Stimulated activated CD8-positive, alpha-beta memory T cell treated with anti-CD3 and anti-CD28 coated beads, Interleukin-4, amount 100 ng/mL, for 1 hour (primary cell): ENCODE measurements around the gene CTNNA3.

ENCODE experiments used
- DNase-seq, 2 donors: peaks; one replicate each; pipeline ENCODE4 v3.0.0-alpha.2; 2020; ENCODE audit warnings: low read depth in 2 of 2, low spot score in 1 of 2

The CTNNA3 gene

GRCh38 chr10:66180581-66181318 lies 1515.2 kb downstream of the CTNNA3 start:
- peak in 1 of 2 donors; percentile 1 for DNase-seq

- no peak for DNase-seq
These were observed 1516.0 kb downstream of the CTNNA3 start for GRCh38 chr10:66180021-66180420.

- no peak for DNase-seq
These were observed 1519.2 kb downstream of the CTNNA3 start for GRCh38 chr10:66176772-66177171.

DNA sequence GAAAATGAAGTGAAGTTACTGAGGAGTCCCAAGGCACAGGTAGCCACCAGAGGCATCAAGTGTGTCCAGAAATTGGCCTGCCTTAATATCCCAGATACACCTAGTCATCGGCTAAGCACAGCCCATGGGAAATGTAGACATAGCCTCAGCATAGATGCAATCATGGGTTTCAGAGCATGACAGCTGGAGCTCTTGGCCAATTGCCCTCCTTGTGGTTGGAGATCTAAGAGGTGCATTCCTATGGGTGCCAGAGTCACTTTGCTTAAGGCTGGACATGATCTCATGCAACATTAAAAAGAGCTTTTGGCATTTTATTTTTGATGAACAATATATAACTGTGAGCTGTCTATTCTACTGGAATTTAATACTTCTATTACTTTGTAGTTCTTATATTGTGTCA lies 1528.2 kb downstream of the CTNNA3 start:
- DNase-seq, result no peak

GRCh38 chr10:66162560-66163143 lies 1533.3 kb downstream of the CTNNA3 start:
- no peak for DNase-seq

DNA sequence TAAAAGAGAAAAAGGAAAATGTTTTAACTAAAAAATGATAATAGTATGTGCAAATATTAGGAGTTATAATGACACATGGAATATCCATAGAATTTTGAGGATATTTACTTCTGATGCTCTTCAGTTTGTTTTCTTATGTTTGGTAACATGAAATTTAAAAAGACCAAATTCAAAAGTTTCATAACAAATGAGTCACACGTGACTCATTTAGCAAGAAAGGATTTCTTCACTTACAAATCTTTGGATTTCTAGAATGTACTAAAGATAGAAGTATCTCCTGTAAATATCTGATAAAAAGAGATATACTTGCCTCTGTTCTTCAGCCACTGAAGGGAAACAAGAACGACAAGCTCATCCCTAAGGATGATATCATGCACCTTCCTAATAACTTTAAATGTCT lies 1544.6 kb downstream of the CTNNA3 start:
- no peak for DNase-seq

DNA sequence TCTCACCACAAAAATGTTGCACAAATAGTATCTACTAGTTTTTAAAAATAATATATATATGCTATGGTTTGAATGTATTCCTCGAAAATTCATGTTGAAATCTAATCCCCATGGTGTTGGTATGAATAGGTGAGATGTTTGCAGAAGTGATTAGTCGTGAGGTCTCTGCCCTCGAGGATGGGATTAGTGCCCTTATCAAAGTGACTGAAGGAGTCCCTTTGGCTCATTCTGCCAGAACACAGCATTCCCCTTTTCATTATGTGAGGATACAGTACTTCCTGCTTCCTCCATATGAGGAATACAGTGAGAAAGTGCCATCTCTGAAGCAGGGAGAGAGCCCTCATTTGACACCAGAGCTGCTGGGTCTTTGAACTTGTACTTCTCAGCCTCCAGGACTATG lies 1547.7 kb downstream of the CTNNA3 start:
- DNase-seq, result no peak

GRCh38 chr10:66144016-66144415 lies 1552.0 kb downstream of the CTNNA3 start:
- no peak for DNase-seq

GRCh38 chr10:66102756-66103155 lies 1593.2 kb downstream of the CTNNA3 start:
- no peak for DNase-seq

DNA sequence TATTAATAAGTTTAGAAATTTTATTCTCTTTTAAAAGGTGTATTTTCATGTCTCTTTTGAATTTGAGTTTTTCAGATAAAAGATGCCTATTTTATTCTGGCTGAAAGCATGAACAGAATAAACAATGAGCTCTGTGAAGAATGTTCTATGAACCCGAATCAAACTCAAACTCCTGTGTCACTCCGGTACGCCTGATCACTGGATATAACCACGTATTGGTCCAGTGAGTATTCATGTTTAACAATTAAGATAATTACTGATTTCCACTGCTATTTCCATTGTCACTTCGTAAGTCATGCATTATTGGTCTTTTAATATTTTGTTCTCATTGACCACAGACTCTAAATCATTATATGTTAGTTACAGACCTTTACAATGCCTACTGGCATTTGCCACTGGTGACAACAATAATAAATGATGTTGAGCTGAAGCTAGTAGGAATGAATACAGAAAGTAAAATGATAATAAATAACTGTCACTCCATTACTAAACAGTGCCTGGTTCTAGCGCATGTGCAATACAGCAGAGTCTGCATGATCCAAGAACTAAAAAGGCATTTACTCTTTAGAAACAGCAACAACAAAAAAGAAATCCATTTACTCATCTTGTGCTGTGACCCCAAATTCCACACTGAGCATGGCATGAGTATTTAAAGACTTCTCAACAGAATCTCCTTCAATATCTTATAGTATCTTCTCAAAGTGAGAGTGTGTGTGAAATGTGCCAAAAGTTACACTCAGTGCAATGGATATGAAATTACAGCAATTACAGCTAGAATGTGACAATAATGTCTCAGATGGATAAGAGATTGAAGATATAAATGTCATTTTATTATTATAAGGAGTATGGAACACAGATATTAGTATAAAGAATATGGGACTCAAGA lies 1597.2 kb downstream of the CTNNA3 start:
- DNase-seq, result no peak

DNA sequence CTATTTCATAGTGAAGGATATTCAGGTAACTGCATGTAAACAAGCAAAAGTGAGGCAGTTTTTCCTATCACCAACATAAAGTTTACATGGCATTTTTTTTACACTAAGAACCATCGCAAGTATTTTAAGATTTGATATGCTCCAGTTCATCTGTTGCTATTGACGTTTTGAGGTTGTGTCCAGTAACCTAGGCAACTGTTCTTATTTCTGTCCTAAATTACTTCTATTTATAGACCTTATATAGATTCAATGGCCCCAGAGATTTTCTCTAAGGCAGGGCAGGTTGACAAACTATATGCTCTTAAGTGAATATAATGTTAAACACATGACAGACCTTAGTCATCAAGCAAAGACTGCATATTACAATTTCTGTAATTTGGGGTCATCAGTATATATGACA lies 1600.4 kb downstream of the CTNNA3 start:
- no peak for DNase-seq

GRCh38 chr10:66085906-66086305 lies 1610.1 kb downstream of the CTNNA3 start:
- DNase-seq, result no peak

DNA sequence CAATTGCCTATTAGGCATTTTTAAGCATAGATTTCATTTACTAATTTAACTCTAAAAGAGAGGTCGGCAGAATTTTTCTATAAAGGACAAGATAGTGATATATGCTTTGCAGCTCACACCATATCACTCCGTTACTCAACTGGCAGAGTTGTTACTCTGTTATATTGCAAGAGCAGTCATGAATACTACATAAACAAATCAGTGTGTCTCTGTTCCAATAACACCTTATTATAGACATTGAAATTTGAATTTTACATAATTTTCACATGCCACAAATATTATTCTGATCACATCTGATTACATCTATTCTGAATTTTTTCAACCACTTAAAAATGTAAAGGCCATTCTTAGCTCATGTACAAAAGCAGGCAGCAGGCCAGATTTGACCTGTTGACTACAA lies 1624.1 kb downstream of the CTNNA3 start:
- DNase-seq, result no peak

- no peak for DNase-seq
These were observed 1637.4 kb downstream of the CTNNA3 start for GRCh38 chr10:66058594-66058993.

- DNase-seq, result no peak
These were observed 1646.7 kb downstream of the CTNNA3 start for GRCh38 chr10:66049335-66049734.

DNA sequence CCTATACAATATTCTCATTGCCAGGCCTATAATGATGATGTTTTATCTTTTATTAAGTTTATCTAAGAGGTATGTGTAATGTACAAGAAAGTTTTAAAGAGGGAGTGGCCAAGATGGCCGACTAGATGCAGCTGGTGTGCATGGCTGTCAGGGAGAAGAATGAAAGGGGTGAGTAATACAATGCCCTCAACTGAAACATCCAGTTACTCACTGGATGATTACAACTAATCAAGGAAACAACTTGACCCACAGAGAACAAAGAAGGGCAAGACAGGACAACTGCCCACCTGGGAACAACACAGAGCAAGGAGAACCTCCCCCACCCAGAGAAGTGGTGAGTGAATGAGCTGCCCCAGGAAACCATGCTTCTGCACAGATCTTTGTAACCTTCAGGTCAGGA lies 1650.1 kb downstream of the CTNNA3 start:
- no peak for DNase-seq

DNA sequence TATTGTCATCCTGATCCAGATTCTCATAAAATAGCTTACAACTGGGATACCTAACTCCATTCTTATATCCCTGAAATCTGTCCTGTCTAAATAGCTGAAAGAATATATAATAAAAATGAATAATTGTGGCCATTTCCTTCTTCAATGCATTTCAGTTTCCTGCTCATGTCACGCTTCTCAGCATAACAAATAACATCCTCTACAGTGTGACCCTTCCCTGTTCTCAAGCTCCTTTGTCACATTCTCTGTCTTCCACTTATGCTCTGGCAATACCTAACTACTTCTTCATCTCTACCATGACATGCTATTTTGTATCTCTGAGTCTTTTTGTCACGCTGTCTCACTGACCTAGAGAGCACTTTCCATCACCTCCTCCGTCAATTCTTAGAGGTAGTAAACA lies 1654.2 kb downstream of the CTNNA3 start:
- DNase-seq, result no peak

- no peak for DNase-seq
These were observed 1657.4 kb downstream of the CTNNA3 start for GRCh38 chr10:66038623-66039022.

DNA sequence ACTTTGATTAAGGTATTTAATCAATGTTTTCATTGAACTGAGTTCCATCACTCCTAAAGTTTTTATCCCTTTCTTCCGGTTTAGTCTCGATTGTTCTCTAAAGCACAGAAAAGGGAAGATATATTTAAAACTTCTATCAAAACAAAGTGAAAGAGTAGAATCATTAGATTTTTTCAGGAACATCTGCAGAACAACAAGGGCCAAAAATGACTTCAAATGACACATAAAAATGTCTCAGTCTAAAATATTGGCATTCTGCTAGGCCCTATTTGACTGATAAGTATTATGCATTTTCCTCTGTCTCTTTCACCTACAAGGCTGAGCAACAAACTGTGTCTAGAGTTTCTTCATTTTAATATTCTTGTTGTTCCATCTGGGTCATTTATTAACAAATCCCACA lies 1669.7 kb downstream of the CTNNA3 start:
- no peak for DNase-seq

- no peak for DNase-seq
These were observed 1670.8 kb downstream of the CTNNA3 start for GRCh38 chr10:66025186-66025585.

DNA sequence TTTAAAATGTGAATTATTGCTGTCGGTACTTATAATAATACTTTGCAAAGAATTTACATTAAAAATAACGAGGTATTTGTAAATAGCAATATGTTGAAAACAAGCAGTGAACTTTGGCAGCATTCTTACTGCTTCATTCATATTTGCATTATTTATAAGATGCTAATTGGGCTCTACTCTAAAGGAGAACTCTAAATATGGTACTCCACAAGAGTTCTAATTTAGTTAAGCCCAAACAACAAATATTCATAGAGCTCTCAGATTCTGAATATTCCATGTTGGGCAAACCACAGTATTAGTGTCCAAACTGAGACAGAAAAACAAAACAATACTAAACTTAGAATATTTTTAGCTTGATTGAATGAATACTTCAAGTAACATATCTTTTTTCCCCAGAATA lies 1674.6 kb downstream of the CTNNA3 start:
- no peak for DNase-seq

DNA sequence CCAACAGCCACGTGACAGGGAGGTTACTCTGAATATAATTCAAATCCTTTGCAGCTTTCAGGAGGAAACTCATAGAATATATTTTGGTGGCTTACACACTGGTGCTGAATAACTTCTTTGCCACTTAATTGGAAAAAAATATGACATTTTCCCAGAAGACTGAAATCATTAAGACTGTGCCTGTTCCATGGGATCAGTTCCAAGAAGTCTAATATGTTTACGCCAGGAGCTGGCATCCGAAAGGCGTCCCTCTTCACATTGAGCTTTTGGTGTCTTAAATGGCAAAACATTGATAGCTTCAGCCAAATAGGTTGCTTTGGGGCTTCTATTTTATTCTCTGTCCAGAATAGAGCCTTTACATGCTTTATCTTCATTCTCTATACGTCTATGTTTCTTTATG lies 1687.8 kb downstream of the CTNNA3 start:
- DNase-seq, result no peak
